Testis (tissue), 3 donors: ENCODE measurements around the gene SIK3. TPM values are rescaled to one million over a fixed set of nuclear protein-coding genes. Genes with fewer than 3 reads are reported as not detected.

Experiments
- DNase-seq: peaks from one replicate; pipeline ENCODE4 v3.0.0-alpha.2; 2019
- H3K27ac ChIP-seq, 2 donors: fragments of 200-600 bp; sonication (generic); one replicate each; pipeline ENCODE4 v1.5.1; 2019
- H3K27me3 ChIP-seq: fragments of 200-600 bp; sonication (generic); one replicate; pipeline ENCODE4 v1.5.1; 2019
- H3K36me3 ChIP-seq: fragments of 200-600 bp; sonication (generic); one replicate; pipeline ENCODE4 v1.5.1; 2017; ENCODE audit warnings: low read depth; ENCODE audit errors: missing control alignments
- H3K4me1 ChIP-seq: fragments of 200-600 bp; sonication (generic); one replicate; pipeline ENCODE4 v1.5.1; 2019
- H3K4me3 ChIP-seq, 2 donors: fragments of 200-600 bp; sonication (generic); one replicate each; pipeline ENCODE4 v1.5.1; 2017 to 2019
- H3K9me3 ChIP-seq: fragments of 200-600 bp; sonication (generic); one replicate; pipeline ENCODE4 v1.5.1; 2017
- CTCF ChIP-seq, 3 experiments: fragments of 450-650 bp in 2 of 3; fragments of 200-600 bp in 1 of 3; sonication (generic) in 1 of 3; IDR thresholded peaks; one replicate each; pipeline ENCODE4 v1.5.1; 2016 to 2019; ENCODE audit warnings: antibody characterized with exemption in 3 of 3, mild to moderate bottlenecking in 2 of 3, moderate library complexity in 1 of 3
- POLR2A ChIP-seq: fragments of 450-650 bp; IDR thresholded peaks from one replicate; pipeline ENCODE4 v1.6.1; 2017; ENCODE audit warnings: antibody characterized with exemption, mild to moderate bottlenecking, moderate library complexity
- WGBS, 2 donors: methylation state at CpG; one replicate each; pipeline ENCODE4 v1.1.5; 2018; 5-methylcytosine and 5-hydroxymethylcytosine counted together
- intact Hi-C: fragments of 100-400 bp; cut with DNase I; formaldehyde crosslinking; loops from one replicate; pipeline ENCODE4 v1.15.1; 2023; ENCODE audit warnings: low total_unique reads
- polyA plus RNA-seq: library from polyadenylated mRNA; stranded (reverse); fragments of 350-450 nt; fragmentation: Illumina TruSeq; extraction: RNeasy Lipid Tissue Mini Kit (QIAGEN cat#74804); gene quantifications from one replicate; pipeline ENCODE4 v1.2.3, GENCODE V29; 2014; ENCODE audit warnings: low read depth, low replicate concordance; ENCODE audit not compliant: insufficient read depth
- total RNA-seq, 2 donors: library from RNA; depleted of rRNA; stranded (reverse); fragments of >200 nt; gene quantifications; one replicate each; pipeline ENCODE4 v1.2.3, GENCODE V29; 2016

SIK3 gene
- total and polyA plus RNA-seq, 3 donors from 2014 or later = 112 to 125 (median 123) TPM

- DNase-seq = no peak
- intact Hi-C loops = no loop called here
- WGBS, 2 donors = 88 to 91% methylated on average over 7 of the region's 7 CpGs
- H3K36me3 ChIP-seq = no peaks in the 10 kb centered on the region
- H3K4me1 ChIP-seq = no peaks in the 10 kb centered on the region
- H3K4me3 ChIP-seq = no peak overlapping the region
- no peak for TF ChIP-seq POLR2A
- TF ChIP-seq CTCF (IDR thresholded peaks at IDR 0.05) = no peak
- no peaks in the 10 kb centered on the region for H3K9me3 ChIP-seq
- H3K27ac ChIP-seq = no peak overlapping the region
- no peaks in the 10 kb centered on the region for H3K27me3 ChIP-seq
Measured at GRCh38 chr11:116980136-116980793, 118.0 kb downstream of the SIK3 start.

GRCh38 chr11:116976941-116977570 lies 121.2 kb downstream of the SIK3 start:
- Histone ChIP-seq H3K4me3 (no peak overlapping the region), H3K9me3 (no peaks in the 10 kb centered on the region), H3K27ac (no peak overlapping the region), H3K4me1 (no peaks in the 10 kb centered on the region), H3K36me3 (no peaks in the 10 kb centered on the region), H3K27me3 (no peaks in the 10 kb centered on the region)
- WGBS, 2 donors = 50 to 53% methylated on average over 5 of the region's 5 CpGs
- intact Hi-C loops = no loop called here
- no peak for TF ChIP-seq CTCF (IDR thresholded peaks at IDR 0.05)
- no peak for TF ChIP-seq POLR2A
- DNase-seq = no peak

- no peak overlapping the region for H3K27ac ChIP-seq
- intact Hi-C loops = no loop called here
- H3K9me3 ChIP-seq = no peaks in the 10 kb centered on the region
- no peak overlapping the region for H3K4me3 ChIP-seq
- no peak for TF ChIP-seq CTCF (IDR thresholded peaks at IDR 0.05)
- no peak for TF ChIP-seq POLR2A
- no peak for DNase-seq
- H3K36me3 ChIP-seq = no peaks in the 10 kb centered on the region
- H3K27me3 ChIP-seq = no peaks in the 10 kb centered on the region
- no peaks in the 10 kb centered on the region for H3K4me1 ChIP-seq
- WGBS, 2 donors = 97 to 98% methylated on average over 1 of the region's 1 CpG
Measured at GRCh38 chr11:116975661-116976060, 122.6 kb downstream of the SIK3 start.

GRCh38 chr11:116973270-116973669 lies 125.0 kb downstream of the SIK3 start:
- Histone ChIP-seq H3K27me3 (no peaks in the 10 kb centered on the region), H3K9me3 (no peaks in the 10 kb centered on the region), H3K4me3 (no peak overlapping the region), H3K4me1 (no peaks in the 10 kb centered on the region), H3K36me3 (no peaks in the 10 kb centered on the region), H3K27ac (no peak overlapping the region)
- DNase-seq = no peak
- intact Hi-C loops = no loop called here
- TF ChIP-seq POLR2A (no peak), CTCF (IDR thresholded peaks at IDR 0.05) (no peak)

GRCh38 chr11:116972691-116973090 lies 125.5 kb downstream of the SIK3 start:
- WGBS, 2 donors = 61 to 81% methylated on average over 4 of the region's 4 CpGs
- DNase-seq = no peak
- H3K27ac ChIP-seq = no peak overlapping the region
- no peaks in the 10 kb centered on the region for H3K27me3 ChIP-seq
- H3K36me3 ChIP-seq = no peaks in the 10 kb centered on the region
- H3K9me3 ChIP-seq = no peaks in the 10 kb centered on the region
- no peaks in the 10 kb centered on the region for H3K4me1 ChIP-seq
- TF ChIP-seq POLR2A (no peak), CTCF (IDR thresholded peaks at IDR 0.05) (no peak)
- intact Hi-C loops = no loop called here
- H3K4me3 ChIP-seq = no peak overlapping the region
